Fibroblast of lung (primary cell): ENCODE results near the gene PRSS50.

Experiments used
- EZH2 ChIP-seq: IDR thresholded peaks from 2 replicates; pipeline ENCODE4 v1.5.1; 2012; ENCODE audit warnings: low read length, control low read depth, mild to moderate bottlenecking; ENCODE audit errors: missing control alignments
- TF ChIP-seq, protein P1 (sequence below), 2 donors: IDR thresholded peaks in 1 of 2; conservative IDR thresholded peaks in 1 of 2; 1 replicate in 1 of 2; 2 replicates in 1 of 2; pipeline ENCODE4 v1.5.1; 2011 to 2012; ENCODE audit warnings: low read length in 2 of 2, control low read depth in 1 of 2, inconsistent platforms in 1 of 2, low read depth in 1 of 2, mild to moderate bottlenecking in 1 of 2

DNA sequence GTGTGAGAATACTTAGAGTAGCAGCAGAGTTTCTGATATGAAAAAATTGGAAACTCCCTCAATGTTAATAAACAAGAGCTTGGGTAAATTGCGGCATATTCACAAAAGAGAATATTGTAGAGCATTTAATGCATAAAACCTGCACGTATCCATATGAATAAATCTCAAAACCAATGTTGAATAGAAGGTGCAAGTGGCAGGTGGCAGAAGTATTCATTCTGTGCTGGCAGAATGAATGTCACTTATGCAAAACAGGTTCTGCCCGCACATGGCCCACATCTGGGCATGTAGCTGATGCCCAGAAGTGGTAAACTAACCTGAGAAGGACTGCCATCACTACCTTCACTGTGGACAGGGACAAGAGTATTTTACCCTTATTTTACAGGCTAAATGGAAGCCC lies 14.1 kb upstream of the PRSS50 start:
- TF ChIP-seq, protein P1, sequence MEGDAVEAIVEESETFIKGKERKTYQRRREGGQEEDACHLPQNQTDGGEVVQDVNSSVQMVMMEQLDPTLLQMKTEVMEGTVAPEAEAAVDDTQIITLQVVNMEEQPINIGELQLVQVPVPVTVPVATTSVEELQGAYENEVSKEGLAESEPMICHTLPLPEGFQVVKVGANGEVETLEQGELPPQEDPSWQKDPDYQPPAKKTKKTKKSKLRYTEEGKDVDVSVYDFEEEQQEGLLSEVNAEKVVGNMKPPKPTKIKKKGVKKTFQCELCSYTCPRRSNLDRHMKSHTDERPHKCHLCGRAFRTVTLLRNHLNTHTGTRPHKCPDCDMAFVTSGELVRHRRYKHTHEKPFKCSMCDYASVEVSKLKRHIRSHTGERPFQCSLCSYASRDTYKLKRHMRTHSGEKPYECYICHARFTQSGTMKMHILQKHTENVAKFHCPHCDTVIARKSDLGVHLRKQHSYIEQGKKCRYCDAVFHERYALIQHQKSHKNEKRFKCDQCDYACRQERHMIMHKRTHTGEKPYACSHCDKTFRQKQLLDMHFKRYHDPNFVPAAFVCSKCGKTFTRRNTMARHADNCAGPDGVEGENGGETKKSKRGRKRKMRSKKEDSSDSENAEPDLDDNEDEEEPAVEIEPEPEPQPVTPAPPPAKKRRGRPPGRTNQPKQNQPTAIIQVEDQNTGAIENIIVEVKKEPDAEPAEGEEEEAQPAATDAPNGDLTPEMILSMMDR (conservative IDR thresholded peaks at IDR 0.05 in 1 of 2, IDR thresholded peaks at IDR 0.05 in 1 of 2; ENCODE audit: low read depth in 1 of 2, low read length in 2 of 2) = no peak
- no peak for TF ChIP-seq EZH2
